HUES6 (cell line): Measurements from ENCODE around the gene TMEM115.

Experiments used
- H3K27ac ChIP-seq: 2 replicates; pipeline ENCODE4 v1.7.0; 2013; ENCODE audit warnings: low read depth, mild to moderate bottlenecking, low read length, inconsistent platforms
- H3K27me3 ChIP-seq: 2 replicates; pipeline ENCODE4 v1.6.1; 2013; ENCODE audit warnings: low read length; ENCODE audit not compliant: control insufficient read depth, insufficient read depth
- H3K36me3 ChIP-seq: 2 replicates; pipeline ENCODE4 v1.6.1; 2013; ENCODE audit warnings: low read length; ENCODE audit not compliant: control insufficient read depth, insufficient read depth
- H3K4me1 ChIP-seq: 2 replicates; pipeline ENCODE4 v1.6.1; 2013; ENCODE audit warnings: low read length; ENCODE audit not compliant: control insufficient read depth, insufficient read depth
- H3K4me3 ChIP-seq: 2 replicates; pipeline ENCODE4 v1.5.1; 2013; ENCODE audit warnings: low read depth, low read length
- H3K9ac ChIP-seq: one replicate; pipeline ENCODE4 v1.6.1; 2013; ENCODE audit warnings: mild to moderate bottlenecking, low read length
- H3K9me3 ChIP-seq: 2 replicates; pipeline ENCODE4 v1.6.1; 2013; ENCODE audit warnings: low read depth, low read length; ENCODE audit not compliant: control insufficient read depth, insufficient read depth

TMEM115 gene

DNA sequence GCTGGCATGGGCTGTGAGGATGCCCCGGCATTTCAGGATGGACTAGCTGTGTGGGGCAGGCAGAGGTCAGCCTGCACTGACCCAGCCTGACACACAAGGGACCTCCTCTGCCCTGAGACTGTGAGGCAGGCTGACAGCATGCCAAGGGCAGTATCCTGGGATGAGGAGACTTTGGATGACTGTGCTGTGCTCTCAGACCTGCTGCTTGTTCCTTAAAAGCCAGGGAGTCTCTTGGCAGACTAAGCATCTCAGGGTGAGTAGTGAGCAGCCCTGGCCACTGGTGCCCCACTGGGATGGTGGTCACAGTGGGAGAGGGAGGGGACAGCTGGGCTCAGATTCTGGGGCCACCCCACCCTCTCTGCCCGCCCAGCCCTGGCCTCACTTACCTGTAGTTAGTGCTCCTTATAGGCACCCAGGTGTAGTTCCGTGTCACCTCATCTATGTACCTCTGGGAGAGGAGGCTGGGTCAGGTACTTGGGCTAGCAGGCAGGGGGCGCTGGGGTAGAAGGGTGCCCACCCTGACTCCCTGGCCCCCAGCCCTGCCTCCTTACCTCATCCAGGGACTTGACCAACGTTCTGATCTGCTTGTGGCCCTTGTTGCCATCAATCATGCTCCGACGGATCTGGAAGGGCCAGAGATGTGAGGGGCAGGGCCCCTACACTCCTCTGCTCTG lies 16.1 kb upstream of the TMEM115 start:
- Histone ChIP-seq H3K9ac (no peak overlapping the region), H3K36me3 (no peaks in the 10 kb centered on the region), H3K27me3 (no peaks in the 10 kb centered on the region), H3K4me1 (peaks cover 33% of the 10 kb centered on the region), H3K4me3 (no peak overlapping the region), H3K9me3 (no peaks in the 10 kb centered on the region), H3K27ac (no peak overlapping the region)

DNA sequence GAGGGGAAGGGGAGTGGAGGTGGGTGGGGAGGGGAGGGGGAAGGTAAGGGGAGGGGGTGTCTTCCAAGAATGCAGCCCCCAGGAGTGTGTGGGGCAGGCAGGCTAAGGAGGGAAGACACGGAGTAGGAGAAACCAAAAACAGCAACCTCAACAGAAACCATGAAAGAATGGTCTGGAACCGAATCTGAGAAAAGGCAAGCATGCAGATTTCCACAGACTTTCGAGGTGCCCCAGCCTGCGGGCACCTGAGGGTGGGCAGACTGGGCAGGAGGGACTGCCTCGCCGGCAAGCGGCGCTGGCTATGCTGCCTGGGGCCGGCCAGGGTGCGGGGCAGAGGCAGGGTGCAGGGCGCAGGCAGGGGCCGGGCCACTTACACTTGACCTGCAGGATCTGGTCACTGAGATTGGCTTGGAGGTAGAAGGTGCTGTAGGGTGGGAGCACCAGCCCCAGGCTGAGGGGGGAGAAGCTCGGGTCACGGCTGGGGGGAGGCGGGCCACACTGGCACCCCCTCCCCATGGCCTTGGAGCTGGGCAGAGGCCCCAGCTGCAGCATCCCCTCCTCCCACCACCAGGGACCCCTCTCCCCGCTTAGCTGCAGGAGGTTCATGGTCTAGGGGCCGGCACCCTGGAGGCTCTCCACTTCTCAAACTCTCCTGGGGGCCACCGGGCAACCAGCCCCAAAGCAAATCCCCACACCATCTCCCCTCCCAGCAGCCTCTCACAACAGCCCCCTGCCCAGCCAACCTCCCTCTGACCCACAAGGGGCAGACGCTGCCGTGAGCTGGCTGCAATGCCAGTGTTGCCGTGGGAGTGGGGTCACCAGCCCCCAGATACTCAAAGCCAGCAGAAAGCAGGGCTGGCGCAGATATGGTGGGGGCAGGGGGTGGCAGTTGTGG lies 15.3 kb upstream of the TMEM115 start:
- no peak overlapping the region for H3K9ac ChIP-seq
- H3K27ac ChIP-seq = no peak overlapping the region

DNA sequence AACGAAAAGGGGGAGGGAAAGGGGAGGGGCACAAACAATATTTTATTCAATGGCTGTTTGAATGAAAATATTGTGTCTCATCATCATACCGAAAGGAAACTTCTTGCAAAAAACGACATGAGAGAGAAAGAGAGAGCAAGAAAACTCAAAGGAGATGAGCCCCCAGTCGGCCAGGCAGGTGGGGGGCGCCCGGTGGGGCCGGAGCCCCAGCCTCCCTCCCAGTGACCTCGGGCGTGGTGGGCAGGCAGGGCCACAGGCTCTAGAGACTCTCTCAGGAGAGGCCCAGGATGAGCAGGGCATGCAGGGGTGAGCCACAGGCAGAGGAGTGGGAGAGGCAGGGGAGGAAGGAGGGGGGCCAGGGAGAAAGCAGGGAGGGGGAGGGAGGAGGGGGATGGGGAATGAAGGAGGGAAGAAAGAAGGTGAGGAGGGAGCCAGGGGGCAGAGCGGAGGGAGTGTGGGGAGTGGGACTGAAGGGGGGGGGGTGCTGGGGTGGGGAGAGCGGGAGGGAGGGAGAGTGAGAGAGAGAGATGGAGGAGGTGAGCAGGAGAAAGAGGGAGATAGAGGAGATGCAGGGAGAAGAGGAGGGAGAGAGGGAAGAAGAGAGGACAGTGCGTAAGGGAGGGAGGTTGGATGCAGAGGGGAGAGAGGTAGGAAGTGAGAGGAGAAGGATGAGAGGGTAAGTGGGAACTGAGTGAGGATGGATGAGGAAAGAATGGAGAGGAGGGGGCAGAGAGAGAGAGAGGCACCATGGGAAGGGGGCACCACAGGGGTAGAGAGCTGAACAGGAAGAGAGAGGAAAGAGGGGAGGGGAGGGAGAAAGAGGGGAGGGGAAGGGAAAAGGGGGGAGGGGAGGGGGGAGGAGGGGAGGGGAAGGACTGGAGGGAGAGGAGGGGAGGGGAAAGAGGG lies 14.1 kb upstream of the TMEM115 start:
- H3K27me3 ChIP-seq = no peaks in the 10 kb centered on the region
- peak overlapping the region; percentile 32; the same call in 1 of the 2 replicates for H3K4me3 ChIP-seq
- no peaks in the 10 kb centered on the region for H3K36me3 ChIP-seq
- H3K27ac ChIP-seq = no peak overlapping the region
- H3K9ac ChIP-seq = no peak overlapping the region
- H3K4me1 ChIP-seq = peaks cover 33% of the 10 kb centered on the region
- no peaks in the 10 kb centered on the region for H3K9me3 ChIP-seq

More for the DNA sequence above, 15.3 kb upstream of the TMEM115 start:
- Histone ChIP-seq H3K4me1 (peaks cover 33% of the 10 kb centered on the region), H3K4me3 (no peak overlapping the region), H3K9me3 (no peaks in the 10 kb centered on the region), H3K27me3 (no peaks in the 10 kb centered on the region), H3K36me3 (no peaks in the 10 kb centered on the region)

DNA sequence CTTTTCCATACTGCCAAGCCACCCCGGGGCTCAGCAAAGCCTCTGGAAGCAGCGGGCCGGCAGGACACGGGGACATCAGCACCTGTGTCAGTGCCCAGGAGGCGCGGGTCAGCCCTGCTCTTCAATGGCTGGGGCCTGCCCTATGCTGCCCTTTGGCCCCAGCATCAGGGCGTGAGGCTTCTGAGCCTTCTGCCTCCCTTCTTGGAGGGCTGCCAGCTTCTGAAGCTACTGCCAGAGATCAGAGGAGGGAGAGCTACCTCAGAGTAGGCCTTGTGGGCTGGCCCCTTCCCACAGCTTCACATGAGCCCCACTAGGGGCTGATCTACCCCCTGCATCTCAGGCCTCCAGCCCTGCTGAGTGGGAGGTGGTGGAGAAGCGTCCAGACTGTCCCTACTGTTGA lies 13.0 kb upstream of the TMEM115 start:
- Histone ChIP-seq H3K4me1 (peaks cover 33% of the 10 kb centered on the region), H3K9ac (no peak overlapping the region), H3K9me3 (no peaks in the 10 kb centered on the region), H3K36me3 (no peaks in the 10 kb centered on the region), H3K27ac (no peak overlapping the region), H3K4me3 (no peak overlapping the region), H3K27me3 (no peaks in the 10 kb centered on the region)

GRCh38 chr3:50371133-50371685 lies 11.9 kb upstream of the TMEM115 start:
- H3K9ac ChIP-seq = no peak overlapping the region
- no peak overlapping the region for H3K27ac ChIP-seq
- peaks cover 6% of the 10 kb centered on the region; the same call in 1 of the 2 replicates for H3K27me3 ChIP-seq
- no peaks in the 10 kb centered on the region for H3K9me3 ChIP-seq
- H3K4me1 ChIP-seq = peaks cover 33% of the 10 kb centered on the region
- no peak overlapping the region for H3K4me3 ChIP-seq
- H3K36me3 ChIP-seq = no peaks in the 10 kb centered on the region

GRCh38 chr3:50370594-50370993 lies 11.3 kb upstream of the TMEM115 start:
- Histone ChIP-seq H3K9ac (no peak overlapping the region), H3K4me3 (no peak overlapping the region), H3K27me3 (peaks cover 13% of the 10 kb centered on the region; the same call in 1 of the 2 replicates), H3K27ac (no peak overlapping the region), H3K4me1 (peaks cover 33% of the 10 kb centered on the region), H3K36me3 (no peaks in the 10 kb centered on the region), H3K9me3 (no peaks in the 10 kb centered on the region)

DNA sequence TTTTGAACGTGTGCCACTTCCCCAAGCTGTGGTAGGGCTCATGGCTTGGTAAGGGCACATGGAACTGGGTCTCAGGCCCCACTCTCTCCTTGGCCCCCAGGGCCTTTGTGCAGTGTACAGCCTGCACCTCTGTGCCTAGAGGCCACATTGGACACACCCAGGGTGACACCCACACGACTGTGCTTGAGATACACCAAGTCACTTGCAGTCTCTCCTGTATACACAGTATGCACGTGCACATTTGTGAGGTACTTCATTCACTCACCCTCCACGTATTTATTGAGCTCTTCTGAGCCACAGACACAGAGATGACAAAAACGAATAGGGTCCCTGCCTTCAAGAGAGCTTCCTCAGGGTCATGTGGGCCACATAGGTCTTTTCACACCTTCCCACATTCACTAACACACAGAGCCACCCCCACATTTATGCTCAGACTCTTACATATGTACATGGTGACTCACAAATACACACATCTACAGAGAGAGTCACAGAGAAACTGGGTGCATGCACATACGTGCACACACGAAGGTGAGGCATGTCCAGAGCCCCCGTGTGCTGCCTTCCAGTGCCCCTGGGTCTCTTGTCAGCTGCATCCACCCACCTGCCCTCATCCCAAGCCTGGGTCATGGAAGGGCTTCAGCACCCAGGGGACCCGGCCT lies 9.8 kb upstream of the TMEM115 start:
- Histone ChIP-seq H3K9me3 (no peaks in the 10 kb centered on the region), H3K27ac (no peak overlapping the region), H3K36me3 (no peaks in the 10 kb centered on the region), H3K9ac (no peak overlapping the region), H3K27me3 (peaks cover 20% of the 10 kb centered on the region), H3K4me1 (peaks cover 26% of the 10 kb centered on the region; the same call in 1 of the 2 replicates), H3K4me3 (no peak overlapping the region)

DNA sequence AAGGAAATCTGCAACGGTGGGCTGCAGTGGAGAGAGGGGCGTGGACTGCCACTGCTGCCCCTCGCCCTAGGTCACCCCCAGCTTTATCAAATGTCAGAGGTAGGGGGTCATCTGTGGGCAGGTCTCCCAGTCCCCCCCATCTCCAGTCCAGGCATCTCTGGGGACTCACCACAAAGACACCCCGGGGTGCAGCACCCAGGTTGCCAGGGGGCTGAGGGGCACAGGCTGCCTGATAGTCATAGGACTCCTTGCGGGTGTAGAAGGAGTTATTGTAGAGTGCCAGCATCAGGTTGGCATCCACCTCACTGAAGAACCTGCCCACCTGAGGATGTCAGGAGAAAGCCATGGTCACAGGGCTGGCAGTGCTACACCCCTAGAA lies 6.5 kb upstream of the TMEM115 start:
- Histone ChIP-seq H3K27me3 (peaks cover 28% of the 10 kb centered on the region), H3K4me3 (peak overlapping the region; percentile 87), H3K9ac (peak overlapping the region; percentile 59), H3K9me3 (no peaks in the 10 kb centered on the region), H3K36me3 (no peaks in the 10 kb centered on the region), H3K4me1 (peaks cover 7% of the 10 kb centered on the region; the same call in 1 of the 2 replicates), H3K27ac (no peak overlapping the region)

GRCh38 chr3:50365080-50365841 lies 5.9 kb upstream of the TMEM115 start:
- Histone ChIP-seq H3K9me3 (no peaks in the 10 kb centered on the region), H3K4me3 (peak overlapping the region; percentile 87), H3K27ac (no peak overlapping the region), H3K9ac (peak overlapping the region; percentile 59), H3K36me3 (no peaks in the 10 kb centered on the region), H3K27me3 (peaks cover 28% of the 10 kb centered on the region), H3K4me1 (peaks cover 3% of the 10 kb centered on the region; the same call in 1 of the 2 replicates)
